GM19035 (cell line): ENCODE results near the gene CNPY3.
"Not testable (repeated sequence)": the region's sequence is repeated elsewhere in the genome, so short reads cannot be mapped to it uniquely, and the experiment has no call there.

Source experiments
- ATAC-seq: cut with Tn5 transposase; IDR thresholded peaks from one replicate; pipeline ENCODE4 v1.9.1; 2021; ENCODE audit not compliant: unreplicated experiment

The CNPY3 gene

DNA sequence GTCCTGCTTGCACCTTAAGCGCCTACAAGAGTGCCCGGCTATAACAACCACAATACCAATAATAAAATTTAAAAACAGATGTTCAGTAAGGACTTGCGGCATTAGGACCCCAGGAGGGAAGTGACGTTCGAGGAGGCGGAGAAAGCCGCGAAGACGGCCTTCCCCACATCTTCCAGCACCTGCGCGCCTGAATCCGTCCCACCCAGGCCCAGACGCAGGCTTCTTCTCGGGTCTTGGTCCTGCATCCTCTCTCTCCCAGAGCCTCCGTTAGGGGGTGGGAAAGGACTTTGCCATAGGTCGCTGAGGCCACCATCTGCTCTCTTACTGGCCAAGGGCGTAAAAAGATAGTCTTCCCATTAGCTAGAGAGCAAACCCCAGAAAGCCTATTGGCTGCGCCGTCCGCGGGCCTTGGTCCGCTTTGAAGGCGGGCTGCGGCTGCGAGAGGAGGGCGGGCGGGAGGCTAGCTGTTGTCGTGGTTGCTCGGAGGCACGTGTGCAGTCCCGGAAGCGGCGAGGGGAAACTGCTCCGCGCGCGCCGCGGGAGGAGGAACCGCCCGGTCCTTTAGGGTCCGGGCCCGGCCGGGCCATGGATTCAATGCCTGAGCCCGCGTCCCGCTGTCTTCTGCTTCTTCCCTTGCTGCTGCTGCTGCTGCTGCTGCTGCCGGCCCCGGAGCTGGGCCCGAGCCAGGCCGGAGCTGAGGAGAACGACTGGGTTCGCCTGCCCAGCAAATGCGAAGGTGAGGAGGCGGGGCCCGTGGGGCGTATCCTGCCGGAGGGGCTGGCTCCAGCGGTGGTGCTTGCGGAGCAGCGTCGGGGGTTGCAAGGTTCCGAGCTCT, at the start of gene CNPY3:
Gene CNPY3, plus strand, starts transcription at position 495 of the 835 bp plus-strand sequence. Its CDS starts 91 bp downstream, at position 586.
- ATAC-seq: peak; percentile 74

DNA sequence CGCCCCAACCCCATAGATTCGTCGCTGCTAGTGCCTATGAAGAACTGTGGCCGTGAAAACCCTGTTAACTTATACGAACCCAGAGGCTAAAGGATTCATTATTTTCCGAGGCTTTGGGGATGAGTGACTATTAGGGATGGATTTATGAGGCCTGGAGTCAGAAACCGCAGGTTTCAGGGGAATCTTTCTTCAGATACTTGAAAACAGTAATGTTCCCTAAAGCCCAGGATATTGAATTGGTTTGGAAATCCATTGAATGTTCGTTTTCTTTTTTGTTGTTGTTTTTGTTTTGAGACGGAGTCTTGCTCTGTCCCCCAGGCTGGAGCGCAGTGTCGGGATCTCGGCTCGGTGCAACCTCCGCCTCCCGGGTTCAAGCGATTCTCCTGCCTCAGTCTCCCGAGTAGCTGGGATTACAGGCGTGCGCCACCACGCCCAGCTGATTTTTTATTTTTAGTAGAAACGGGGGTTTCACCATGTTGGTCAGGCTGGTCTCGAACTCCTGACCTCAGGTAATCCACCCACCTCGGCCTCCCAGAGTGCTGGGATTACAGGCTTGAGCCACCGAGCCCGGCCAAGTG, 49.0 kb upstream of the CNPY3 start:
- ATAC-seq: not testable (repeated sequence)

- not testable (repeated sequence) for ATAC-seq
Measured at GRCh38 chr6:42880871-42881270, 48.4 kb upstream of the CNPY3 start.

DNA sequence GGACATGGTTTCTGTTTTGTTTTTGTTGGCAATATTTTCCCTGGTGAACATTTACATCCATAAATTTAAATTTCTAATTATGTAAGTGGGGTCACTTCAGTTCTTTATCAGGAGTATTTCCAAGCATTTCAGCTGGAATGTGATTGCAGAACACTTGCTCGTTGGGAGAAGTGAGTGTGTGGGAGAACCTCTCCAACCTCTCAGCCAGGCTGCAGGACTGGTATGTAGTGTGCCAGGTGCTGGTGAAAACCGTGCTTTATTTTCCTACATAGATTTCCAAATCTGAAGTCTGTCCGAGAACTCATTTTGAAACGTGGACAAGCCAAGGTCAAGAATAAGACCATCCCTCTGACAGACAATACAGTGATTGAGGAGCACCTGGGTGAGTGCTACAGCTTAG, 43.6 kb upstream of the CNPY3 start:
- ATAC-seq: no peak

GRCh38 chr6:42888201-42888600, 41.1 kb upstream of the CNPY3 start:
- ATAC-seq: not testable (repeated sequence)

DNA sequence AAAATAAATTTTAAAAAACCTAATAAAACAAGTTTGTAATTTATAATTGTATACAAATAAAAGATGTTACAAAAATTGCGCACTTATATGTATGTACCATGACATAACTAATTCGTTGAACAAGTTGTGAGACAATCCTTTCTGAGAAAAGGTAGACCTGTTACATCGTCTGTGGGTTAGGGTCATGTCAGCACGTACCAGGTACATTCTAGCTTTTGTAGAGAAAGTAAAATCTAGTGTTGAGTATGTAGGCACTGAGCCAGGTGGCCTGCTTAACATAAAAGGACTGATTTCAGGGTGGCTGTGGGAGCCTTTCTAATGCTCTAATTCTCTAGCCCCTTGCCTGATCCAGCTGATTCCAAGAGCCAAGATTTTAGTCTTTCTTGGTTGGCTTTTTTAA, 39.5 kb upstream of the CNPY3 start:
- no peak for ATAC-seq

GRCh38 chr6:42890311-42891198, 38.7 kb upstream of the CNPY3 start:
- peak; percentile 90 for ATAC-seq

DNA sequence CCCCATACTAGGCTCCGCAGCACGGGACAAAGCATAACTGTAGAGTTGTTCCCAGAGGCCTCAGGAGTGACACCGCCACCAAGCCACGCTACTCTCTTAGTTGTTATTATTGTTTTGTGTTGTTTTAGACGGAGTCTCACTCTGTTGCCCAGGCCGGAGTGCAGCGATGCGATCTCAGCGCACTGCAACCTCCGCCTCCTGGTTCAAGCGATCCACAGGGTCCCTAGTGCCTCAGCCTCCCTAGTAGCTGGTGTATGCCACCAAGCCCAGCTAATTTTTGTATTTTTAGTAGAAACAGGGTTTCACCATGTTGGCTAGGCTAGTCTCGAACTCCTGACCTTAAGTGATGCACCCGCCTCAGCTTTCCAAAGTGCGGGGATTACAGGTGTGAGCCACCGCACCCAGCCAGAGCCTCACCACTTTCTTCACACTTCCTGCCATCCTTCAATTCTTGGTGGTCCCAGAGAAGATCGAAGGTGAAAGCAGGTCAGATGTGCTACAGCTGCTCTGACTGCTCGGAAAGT, 38.0 kb upstream of the CNPY3 start:
- no peak for ATAC-seq

DNA sequence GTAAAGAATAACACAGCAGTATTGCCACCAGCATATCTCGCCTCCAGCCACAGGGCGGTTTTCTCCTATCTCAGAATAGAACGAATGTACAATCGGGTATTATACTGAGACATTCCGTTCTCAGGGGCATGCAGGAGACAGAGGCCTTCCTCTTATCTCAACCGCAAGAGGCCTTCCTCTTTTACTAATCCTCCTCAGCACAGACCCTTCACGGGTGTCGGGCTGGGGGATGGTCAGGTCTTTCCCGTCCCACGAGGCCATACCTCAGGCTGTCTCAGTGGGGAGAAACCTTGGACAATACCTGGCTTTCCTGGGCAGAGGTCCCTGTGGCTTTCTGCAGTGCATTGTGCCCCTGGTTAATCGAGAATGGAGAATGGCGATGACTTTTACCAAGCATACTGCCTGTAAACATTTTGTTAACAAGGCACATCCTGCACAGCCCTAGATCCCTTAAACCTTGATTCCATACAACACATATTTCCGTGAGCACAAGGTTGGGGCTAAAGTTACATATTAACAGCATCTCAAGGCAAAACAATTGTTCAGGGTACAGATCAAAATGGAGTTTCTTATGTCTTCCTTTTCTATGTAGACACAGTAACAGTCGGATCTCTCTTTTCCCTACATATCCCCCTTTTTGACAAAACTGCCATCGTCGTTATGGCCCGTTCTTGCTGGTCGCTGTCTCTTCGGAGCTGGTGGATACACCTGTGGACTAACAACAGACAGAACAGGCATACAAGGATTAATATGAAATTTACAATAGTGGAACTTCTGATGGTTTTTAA, 35.0 kb upstream of the CNPY3 start:
- ATAC-seq: not testable (repeated sequence)

GRCh38 chr6:42896178-42896719, 33.0 kb upstream of the CNPY3 start:
- ATAC-seq: no peak

GRCh38 chr6:42898891-42899361, 30.4 kb upstream of the CNPY3 start:
- ATAC-seq: no peak

GRCh38 chr6:42899871-42900270, 29.4 kb upstream of the CNPY3 start:
- no peak for ATAC-seq

DNA sequence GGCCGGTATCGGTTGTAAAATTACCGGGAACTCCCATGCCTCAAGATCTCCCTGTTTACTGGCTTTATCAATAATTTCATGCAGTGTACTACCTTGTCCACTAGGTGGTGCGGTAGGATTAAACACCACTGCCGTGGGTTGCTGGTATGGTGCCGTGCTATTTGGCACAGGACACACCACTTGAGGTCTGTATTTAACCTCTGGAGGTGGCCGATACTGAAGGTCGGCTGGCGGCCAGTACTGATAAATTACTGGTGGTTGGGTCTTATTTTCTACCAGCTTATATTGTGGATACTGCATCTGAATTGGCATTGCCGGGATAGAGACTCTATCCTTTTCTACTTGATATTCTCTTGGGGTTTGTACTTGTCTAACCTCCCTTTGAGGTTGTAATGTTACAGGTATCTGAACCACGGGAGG, 27.7 kb upstream of the CNPY3 start:
- ATAC-seq: no peak

DNA sequence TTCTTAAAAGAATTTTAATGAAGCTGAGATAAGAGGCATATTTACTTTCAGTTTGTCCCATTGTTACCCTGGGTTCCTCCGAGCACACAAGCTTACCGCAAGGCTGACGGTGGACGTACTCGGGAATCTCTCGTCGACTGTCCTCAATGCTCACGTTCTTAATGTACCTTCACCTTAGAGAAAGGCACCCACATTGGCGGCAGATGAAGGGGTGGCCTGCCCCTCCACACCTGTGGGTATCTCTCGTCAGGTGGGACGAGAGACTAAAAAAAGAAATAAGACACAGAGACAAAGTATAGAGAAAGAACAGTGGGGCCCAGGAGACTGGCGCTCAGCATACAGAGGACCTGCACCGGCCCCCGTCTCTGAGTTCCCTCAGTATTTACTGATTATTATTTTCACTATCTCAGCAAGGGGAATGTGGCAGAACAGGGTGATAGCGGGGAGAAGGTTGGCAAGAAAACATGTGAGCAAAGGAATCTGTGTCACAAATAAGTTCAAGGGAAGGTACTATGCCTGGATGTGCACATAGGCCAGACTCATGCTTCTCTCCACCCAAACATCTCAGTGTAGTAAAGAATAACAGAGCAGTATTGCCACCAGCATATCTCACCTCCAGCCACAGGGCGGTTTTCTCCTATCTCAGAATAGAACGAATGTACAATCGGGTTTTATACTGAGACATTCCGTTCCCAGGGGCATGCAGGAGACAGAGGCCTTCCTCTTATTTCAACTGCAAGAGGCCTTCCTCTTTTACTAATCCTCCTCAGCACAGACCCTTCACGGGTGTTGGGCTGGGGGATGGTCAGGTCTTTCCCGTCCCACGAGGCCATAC, 26.6 kb upstream of the CNPY3 start:
- ATAC-seq: not testable (repeated sequence)

DNA sequence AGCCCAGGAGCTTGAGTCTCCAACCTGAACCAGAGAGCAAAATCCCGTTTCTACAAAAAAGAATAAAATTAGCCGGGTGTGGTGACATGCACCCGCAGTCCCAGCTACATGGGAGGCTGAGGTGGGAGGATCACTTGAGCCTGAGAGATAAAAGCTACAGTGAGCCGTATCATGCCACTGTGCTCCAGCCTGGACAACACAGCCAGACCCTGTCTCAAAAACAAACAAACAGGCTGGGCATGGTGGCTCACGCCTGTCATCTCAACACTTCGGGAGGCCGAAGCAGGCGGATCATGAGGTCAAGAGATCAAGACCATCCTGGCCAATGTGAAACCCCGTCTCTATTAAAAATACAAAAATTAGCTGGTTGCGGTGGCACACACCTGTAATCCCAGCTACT, 24.8 kb upstream of the CNPY3 start:
- no peak for ATAC-seq

DNA sequence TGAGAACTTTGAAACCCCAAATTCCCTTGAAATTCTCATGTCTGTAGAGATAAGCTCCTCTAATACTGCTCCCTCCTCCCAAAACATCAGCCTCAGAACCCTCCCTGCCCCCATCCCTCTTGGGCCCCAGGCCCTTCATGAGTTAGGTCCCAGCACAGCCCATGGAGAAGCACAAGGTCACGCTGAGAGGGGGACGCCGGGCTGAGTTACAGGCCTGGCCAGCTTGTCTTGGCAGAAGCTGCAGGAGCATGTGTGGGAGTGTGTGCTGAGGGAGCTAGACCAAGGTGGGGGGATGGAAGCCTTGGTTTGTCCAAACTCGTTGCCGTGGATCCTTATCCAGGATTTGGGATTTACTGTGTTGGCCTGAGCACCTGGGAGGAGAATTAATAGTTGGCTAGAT, 21.9 kb upstream of the CNPY3 start:
- ATAC-seq: no peak

- ATAC-seq: no peak
Measured at GRCh38 chr6:42909835-42910234, 19.4 kb upstream of the CNPY3 start.

GRCh38 chr6:42911171-42912021, 17.9 kb upstream of the CNPY3 start:
- ATAC-seq: no peak
